MM.1S (cell line): ENCODE data around the gene CMPK1.

Source experiments
- DNase-seq: peaks from one replicate; pipeline ENCODE4 v3.0.0-alpha.2; 2015
- H2AFZ ChIP-seq: fragments of 300-600 bp; sonication (generic); 2 replicates; pipeline ENCODE4 v1.6.0; 2016; ENCODE audit warnings: antibody characterized with exemption, low read length
- H3F3A ChIP-seq: fragments of 300-600 bp; sonication (generic); 2 replicates; pipeline ENCODE4 v1.6.1; 2016; ENCODE audit warnings: mild to moderate bottlenecking, antibody characterized with exemption, low read length, moderate library complexity, mixed read lengths; ENCODE audit not compliant: insufficient read depth
- H3K27ac ChIP-seq: fragments of 300-600 bp; sonication (generic); 2 replicates; pipeline ENCODE4 v1.5.1; 2016; ENCODE audit warnings: mild to moderate bottlenecking, low read length
- H3K27me3 ChIP-seq: fragments of 300-600 bp; sonication (generic); replicated peaks from 2 replicates; pipeline ENCODE4 v1.6.0; 2016; ENCODE audit warnings: low read length; ENCODE audit not compliant: insufficient read depth
- H3K36me3 ChIP-seq: fragments of 300-600 bp; sonication (generic); replicated peaks from 2 replicates; pipeline ENCODE4 v1.6.1; 2016; ENCODE audit warnings: mild to moderate bottlenecking, low read length, mixed read lengths; ENCODE audit not compliant: insufficient read depth
- H3K4me1 ChIP-seq: fragments of 300-600 bp; sonication (generic); 2 replicates; pipeline ENCODE4 v1.6.1; 2016; ENCODE audit warnings: low read length, mixed read lengths
- H3K4me2 ChIP-seq: fragments of 300-600 bp; sonication (generic); 2 replicates; pipeline ENCODE4 v1.6.0; 2016; ENCODE audit warnings: low read depth, low read length
- H3K4me3 ChIP-seq: fragments of 300-600 bp; sonication (generic); 2 replicates; pipeline ENCODE4 v1.5.1; 2016; ENCODE audit warnings: low read length, mixed read lengths
- H3K79me2 ChIP-seq: fragments of 300-600 bp; sonication (generic); 2 replicates; pipeline ENCODE4 v1.6.1; 2016; ENCODE audit warnings: mixed run types, low read length, mixed read lengths
- H3K9ac ChIP-seq: fragments of 300-600 bp; sonication (generic); 2 replicates; pipeline ENCODE4 v1.6.1; 2016; ENCODE audit warnings: low read length, mixed read lengths
- H3K9me2 ChIP-seq: fragments of 300-600 bp; sonication (generic); replicated peaks from 2 replicates; pipeline ENCODE4 v1.6.1; 2016; ENCODE audit warnings: mild to moderate bottlenecking, low read length, mixed read lengths; ENCODE audit not compliant: insufficient read depth
- H3K9me3 ChIP-seq: fragments of 300-600 bp; sonication (generic); replicated peaks from 2 replicates; pipeline ENCODE4 v1.6.1; 2016; ENCODE audit warnings: mild to moderate bottlenecking, low read length, mixed read lengths; ENCODE audit not compliant: insufficient read depth
- H4K20me1 ChIP-seq: fragments of 300-600 bp; sonication (generic); 2 replicates; pipeline ENCODE4 v1.6.1; 2016; ENCODE audit warnings: mild to moderate bottlenecking, low read length, moderate library complexity, mixed read lengths; ENCODE audit not compliant: insufficient read depth
- EZH2 ChIP-seq: fragments of 300-600 bp; sonication (generic); optimal IDR thresholded peaks from 2 replicates; pipeline ENCODE3; 2017; ENCODE audit warnings: low read depth, mild to moderate bottlenecking, antibody characterized with exemption, low read length, mixed read lengths
- EZH2phosphoT487 ChIP-seq: fragments of 300-600 bp; sonication (generic); IDR thresholded peaks from 2 replicates; pipeline ENCODE4 v1.6.1; 2018; ENCODE audit warnings: antibody characterized with exemption, low read length
- TF ChIP-seq, protein P1 (sequence below): fragments of 300-600 bp; sonication (generic); IDR thresholded peaks from 2 replicates; pipeline ENCODE4 v1.5.1; 2016; ENCODE audit warnings: antibody characterized with exemption, low read length, mixed read lengths

Gene CMPK1

GRCh38 chr1:47325528-47325927 lies 8.1 kb upstream of the CMPK1 start:
- H3K9ac ChIP-seq, result no peak overlapping the region
- no peak overlapping the region for H3K4me3 ChIP-seq
- no peak for DNase-seq
- no peaks in the 10 kb centered on the region for H3F3A ChIP-seq
- no peaks in the 10 kb centered on the region for H3K36me3 ChIP-seq
- H3K4me2 ChIP-seq, result no peak overlapping the region
- H2AFZ ChIP-seq, result no peak overlapping the region
- H3K4me1 ChIP-seq, result no peaks in the 10 kb centered on the region
- H4K20me1 ChIP-seq, result no peaks in the 10 kb centered on the region
- no peak overlapping the region for H3K27ac ChIP-seq
- H3K9me3 ChIP-seq, result no peaks in the 10 kb centered on the region
- H3K27me3 ChIP-seq, result no peaks in the 10 kb centered on the region
- H3K79me2 ChIP-seq, result no peaks in the 10 kb centered on the region
- no peak for TF ChIP-seq EZH2
- H3K9me2 ChIP-seq, result no peaks in the 10 kb centered on the region

DNA sequence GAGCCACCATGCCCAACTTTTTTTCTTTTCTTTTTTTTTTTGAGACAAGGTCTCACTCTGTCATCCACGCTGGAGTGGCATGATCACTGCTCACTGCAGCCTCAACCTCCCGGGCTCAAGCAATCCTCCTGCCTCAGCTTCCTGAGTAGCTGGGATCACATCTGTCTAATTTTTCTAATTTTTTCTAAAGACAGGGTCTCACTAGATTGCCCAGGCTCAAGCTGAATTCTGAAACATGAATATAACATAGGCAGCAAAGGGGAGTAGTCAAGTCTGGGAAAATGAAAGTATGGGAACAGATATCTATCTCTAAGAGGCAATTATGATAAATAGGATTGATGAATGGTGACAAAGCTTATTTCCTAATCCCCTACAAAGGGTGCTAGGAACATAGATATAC lies 7.3 kb upstream of the CMPK1 start:
- Histone ChIP-seq H3K4me1 (no peaks in the 10 kb centered on the region), H3K9ac (no peak overlapping the region), H3K9me2 (no peaks in the 10 kb centered on the region), H2AFZ (no peak overlapping the region), H3K9me3 (no peaks in the 10 kb centered on the region), H3K4me3 (no peak overlapping the region), H3K79me2 (no peaks in the 10 kb centered on the region), H3K36me3 (no peaks in the 10 kb centered on the region), H3K27ac (no peak overlapping the region), H3K4me2 (no peak overlapping the region), H4K20me1 (no peaks in the 10 kb centered on the region), H3K27me3 (no peaks in the 10 kb centered on the region), H3F3A (no peaks in the 10 kb centered on the region)
- DNase-seq, result no peak
- TF ChIP-seq EZH2phosphoT487, result no peak
- TF ChIP-seq EZH2, result no peak
- TF ChIP-seq, protein P1, sequence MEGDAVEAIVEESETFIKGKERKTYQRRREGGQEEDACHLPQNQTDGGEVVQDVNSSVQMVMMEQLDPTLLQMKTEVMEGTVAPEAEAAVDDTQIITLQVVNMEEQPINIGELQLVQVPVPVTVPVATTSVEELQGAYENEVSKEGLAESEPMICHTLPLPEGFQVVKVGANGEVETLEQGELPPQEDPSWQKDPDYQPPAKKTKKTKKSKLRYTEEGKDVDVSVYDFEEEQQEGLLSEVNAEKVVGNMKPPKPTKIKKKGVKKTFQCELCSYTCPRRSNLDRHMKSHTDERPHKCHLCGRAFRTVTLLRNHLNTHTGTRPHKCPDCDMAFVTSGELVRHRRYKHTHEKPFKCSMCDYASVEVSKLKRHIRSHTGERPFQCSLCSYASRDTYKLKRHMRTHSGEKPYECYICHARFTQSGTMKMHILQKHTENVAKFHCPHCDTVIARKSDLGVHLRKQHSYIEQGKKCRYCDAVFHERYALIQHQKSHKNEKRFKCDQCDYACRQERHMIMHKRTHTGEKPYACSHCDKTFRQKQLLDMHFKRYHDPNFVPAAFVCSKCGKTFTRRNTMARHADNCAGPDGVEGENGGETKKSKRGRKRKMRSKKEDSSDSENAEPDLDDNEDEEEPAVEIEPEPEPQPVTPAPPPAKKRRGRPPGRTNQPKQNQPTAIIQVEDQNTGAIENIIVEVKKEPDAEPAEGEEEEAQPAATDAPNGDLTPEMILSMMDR, result no peak

DNA sequence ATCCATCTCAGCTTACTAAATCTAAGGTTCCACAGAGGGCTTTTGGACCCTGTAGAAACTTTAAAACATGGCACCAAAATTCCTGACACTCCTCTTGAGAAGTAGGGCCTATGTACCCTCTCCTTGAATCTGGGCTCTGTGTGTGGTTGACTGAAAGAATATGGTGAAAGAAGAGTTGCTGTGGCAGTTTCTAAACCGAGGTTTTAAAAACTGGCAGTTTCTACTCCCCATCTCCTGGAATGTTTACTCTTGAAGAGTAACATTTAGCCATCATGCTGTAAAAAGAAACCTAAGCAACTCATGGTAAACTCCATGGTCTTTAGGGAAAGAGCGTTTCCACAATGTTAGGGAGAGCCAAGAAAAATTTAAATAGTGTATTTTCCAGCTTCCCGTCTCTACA lies 4.6 kb upstream of the CMPK1 start:
- Histone ChIP-seq H3K9me3 (no peaks in the 10 kb centered on the region), H3K4me2 (no peak overlapping the region), H3K4me1 (peaks cover 12% of the 10 kb centered on the region), H3K4me3 (no peak overlapping the region), H3K9me2 (no peaks in the 10 kb centered on the region), H4K20me1 (no peaks in the 10 kb centered on the region), H2AFZ (no peak overlapping the region), H3F3A (peaks cover 19% of the 10 kb centered on the region), H3K27me3 (no peaks in the 10 kb centered on the region), H3K9ac (no peak overlapping the region), H3K79me2 (no peaks in the 10 kb centered on the region), H3K36me3 (no peaks in the 10 kb centered on the region), H3K27ac (no peak overlapping the region)
- no peak for DNase-seq
- TF ChIP-seq, protein P1, result no peak
- TF ChIP-seq EZH2phosphoT487 (no peak), EZH2 (no peak)

- no peak for DNase-seq
- Histone ChIP-seq H3K4me1 (peaks cover 15% of the 10 kb centered on the region), H3K27ac (no peak overlapping the region), H3K79me2 (peaks cover 11% of the 10 kb centered on the region), H3K4me3 (no peak overlapping the region), H3K36me3 (no peaks in the 10 kb centered on the region), H3F3A (peaks cover 26% of the 10 kb centered on the region), H3K27me3 (no peaks in the 10 kb centered on the region), H3K9me2 (no peaks in the 10 kb centered on the region), H2AFZ (no peak overlapping the region), H3K9ac (no peak overlapping the region), H4K20me1 (no peaks in the 10 kb centered on the region), H3K4me2 (no peak overlapping the region), H3K9me3 (no peaks in the 10 kb centered on the region)
- no peak for TF ChIP-seq EZH2
- TF ChIP-seq, protein P1, result no peak
- TF ChIP-seq EZH2phosphoT487, result no peak
These were observed 3.4 kb upstream of the CMPK1 start for GRCh38 chr1:47330212-47330611.
